ENCODE measurements around the gene OTC.

Gene OTC

DNA sequence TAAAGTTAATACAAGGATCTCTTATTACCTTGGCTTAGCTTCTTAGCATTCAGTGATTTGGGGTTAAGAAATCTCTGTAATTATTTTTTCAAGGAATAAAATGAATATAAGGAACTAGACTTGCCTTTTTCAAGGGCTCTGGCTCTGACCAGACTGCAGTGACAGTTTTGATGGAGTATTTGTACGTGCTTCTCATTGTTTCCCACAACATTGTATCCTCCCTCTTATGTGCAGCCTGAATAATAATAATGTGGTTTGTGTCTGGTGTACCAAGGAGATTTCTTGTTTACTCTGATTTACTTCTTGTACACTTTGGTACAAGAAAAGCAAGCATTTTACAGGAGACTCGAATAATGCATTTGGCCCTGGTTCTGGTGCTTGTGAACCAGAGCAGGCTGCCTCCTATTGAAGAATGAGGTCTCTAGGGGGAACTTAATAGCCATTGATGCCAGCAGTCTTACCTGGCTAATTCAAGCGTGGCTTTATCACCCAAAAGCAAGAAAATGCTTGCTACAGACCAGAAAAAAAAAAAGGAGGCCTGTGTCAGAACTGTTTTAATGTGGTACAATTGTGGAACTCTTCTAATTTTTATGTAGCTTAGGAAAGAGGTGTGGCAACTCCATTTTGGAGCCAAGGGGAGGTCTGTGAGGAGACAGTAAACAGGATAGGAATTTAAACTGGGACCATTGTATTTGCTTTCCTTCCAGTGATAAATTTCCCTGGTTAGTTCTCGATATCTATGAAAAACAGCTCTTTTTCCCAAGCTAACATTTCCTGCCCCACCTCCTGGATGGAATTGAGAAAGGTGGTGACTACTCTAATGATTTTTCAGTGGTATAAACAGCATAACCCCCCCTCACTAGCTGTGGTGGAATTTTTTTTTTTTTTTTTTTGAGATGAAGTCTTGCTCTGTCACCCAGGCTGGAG lies 5.6 kb downstream of the OTC start:
- no peak for DNase-seq (ENCODE audit: low read depth in 2 of 2)

DNA sequence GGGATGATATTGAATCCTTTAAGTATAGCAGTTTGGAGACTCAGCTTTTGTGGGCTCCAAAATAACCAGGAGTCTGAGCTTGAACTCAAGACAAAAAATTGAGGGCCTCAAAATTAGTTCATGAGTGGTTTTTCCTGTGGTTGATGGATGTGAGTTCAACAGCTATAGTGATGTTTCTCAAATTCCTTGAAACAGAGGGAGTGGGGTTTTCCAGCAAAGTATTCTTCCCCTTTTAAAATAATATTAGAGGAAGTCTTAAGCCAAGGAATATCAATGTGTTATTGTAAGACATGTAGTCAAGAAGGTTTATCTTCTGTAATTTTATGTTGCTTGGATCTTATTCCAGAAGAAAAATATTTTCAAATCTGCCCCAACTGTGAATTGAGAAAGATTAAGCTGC lies 10.6 kb downstream of the OTC start:
- DNase-seq (ENCODE audit: low read depth in 2 of 2): no peak

DNA sequence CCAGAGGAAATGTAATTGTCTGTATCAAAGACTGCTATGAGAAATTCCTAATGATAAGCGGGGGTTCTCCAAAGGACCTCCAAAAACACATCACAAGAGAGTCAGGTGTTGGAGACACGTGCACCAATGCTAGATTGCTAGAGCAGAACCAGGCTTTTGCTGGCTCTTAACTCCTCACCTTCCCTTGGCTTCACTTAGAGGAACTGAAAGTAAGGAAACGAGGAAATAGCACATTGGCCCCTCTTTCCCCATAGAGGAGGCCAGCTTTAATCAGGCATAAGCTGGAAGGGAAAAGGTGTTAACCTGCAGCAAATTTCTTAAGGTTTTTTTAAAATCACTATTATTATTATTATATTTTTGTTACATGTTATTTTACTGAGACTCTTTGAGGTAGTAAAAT lies 13.6 kb downstream of the OTC start:
- DNase-seq (ENCODE audit: low read depth in 2 of 2): no peak

DNA sequence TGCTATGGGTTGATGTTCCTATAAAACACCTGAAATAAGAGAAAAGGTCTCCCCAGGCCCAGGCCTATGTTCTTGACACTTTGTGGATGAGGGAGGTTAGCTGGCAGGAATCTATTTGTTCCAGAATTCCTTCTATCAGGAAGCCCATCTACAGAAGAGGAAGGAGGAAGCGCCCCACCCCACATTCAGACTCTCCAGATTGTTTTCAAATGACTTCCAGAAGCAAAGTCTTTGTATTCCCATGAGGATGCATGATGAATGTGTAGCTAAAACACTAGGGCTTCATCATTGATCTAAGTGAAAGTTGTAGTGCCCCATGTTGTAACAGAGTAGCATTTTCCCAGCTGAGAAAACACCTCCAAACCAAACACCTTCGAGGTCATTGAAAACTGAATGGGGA lies 16.4 kb downstream of the OTC start:
- DNase-seq (ENCODE audit: low read depth in 2 of 2): no peak

DNA sequence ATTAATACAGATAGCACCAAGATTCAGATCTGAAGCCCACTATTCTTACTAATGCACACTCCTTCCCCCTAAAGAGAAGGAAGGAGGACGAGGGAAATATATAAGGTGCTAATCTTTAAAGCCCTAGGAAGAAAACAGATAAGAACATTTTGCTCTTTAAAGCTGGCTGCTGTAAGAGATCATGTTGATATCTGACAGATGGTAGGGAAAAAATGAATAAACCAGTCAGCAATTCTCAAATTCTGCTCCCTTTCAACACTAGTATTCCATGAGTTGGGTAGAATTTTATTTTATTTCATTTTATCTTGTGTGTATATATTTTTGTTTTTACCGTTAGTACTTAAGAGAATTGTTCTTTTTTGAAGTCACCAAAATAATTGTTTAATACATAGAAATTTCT lies 19.2 kb downstream of the OTC start:
- DNase-seq (ENCODE audit: low read depth in 2 of 2): no peak

DNA sequence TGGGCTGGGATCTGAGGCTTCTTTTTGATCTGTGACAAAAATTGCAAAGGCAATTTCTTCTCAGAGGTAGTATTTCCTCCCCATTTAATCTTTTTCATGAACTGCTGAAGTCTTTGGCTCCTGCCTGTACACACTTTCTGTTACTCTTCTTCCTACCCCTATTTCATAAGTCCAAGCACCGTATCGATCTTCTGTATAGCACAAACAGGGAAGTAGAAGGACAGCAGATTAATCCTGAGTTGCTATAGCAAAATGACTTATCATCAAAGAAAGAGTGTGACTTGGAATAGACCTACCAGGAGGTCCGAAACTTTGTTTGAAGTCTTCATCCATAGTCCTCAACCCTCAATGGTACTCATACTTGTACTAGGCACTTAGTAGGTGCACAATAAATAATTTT lies 22.0 kb downstream of the OTC start:
- no peak for DNase-seq (ENCODE audit: low read depth in 2 of 2)

DNA sequence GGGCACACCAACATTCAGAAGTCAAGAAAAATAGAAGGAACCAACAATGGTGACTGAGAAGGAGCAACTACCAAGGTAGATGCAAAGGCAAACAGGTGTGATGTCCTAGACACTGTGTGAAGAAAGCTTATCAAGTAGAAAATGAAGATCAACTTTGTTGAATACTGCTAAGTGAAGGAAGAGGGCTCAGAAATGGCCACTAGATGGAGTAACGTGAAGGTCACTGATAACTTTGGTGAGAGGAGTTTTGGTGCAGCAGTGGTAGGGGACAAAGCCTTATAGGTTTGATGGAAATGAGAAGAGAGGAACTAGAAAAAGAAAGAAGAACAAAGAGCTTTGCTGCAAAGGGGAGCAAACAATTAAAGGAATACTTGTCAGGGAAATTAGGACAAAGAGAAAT lies 23.5 kb downstream of the OTC start:
- no peak for DNase-seq (ENCODE audit: low read depth in 2 of 2)

DNA sequence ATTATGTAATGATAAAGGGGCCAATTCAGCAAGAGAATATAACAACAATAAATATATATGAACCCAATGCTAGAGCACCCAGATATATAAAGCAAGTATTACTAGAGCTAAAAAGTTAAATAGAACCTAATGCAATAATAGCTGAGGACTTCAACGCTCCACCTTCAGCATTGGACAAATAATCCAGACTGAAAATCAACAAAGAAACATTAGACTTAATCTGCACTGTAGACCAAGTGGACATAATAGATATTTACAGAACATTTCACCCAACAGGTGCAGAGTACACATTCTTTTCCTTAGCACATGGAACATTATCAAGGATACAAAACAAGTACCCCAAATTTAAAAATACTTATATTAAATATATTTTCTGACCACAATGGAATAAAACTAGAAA lies 24.3 kb downstream of the OTC start:
- DNase-seq (ENCODE audit: low read depth in 2 of 2): no peak

DNA sequence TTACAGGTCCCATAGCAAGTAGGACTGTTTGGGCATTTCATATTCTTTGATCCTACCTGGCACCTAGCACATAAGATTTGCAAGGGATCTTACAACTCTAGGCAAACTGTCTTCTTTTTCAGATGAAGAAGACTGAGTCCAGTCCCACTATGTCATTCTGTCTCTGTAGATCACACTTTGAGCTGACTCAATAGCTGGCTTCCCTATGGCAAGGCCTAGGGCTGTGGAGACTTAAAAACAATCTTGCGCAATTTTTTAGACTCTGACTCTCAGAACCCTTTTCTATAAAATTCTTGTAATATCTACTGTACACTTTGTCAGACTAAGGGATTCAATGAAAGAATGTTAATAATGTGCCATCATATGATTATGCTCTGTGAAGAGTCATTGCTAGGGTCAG lies 26.7 kb downstream of the OTC start:
- DNase-seq (ENCODE audit: low read depth in 2 of 2): no peak

DNA sequence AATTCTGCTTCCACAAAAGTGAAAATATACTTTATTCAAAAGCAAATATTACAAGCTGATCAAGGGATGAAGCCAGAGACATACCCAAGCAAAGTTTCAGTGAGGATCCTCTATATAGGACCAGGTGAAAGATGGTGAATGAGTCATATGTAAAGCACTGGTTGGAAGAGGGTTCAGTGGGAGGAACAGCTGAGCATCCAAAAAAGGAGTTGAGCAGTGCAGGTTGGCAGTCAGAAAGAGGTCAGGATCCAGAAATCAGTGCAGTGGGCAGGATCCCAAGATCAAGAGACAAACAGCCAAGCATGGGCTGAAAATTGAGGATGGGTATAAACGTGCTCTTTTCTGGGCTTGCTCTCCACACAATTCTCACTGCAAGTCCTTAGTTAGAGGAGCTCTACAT lies 30.3 kb downstream of the OTC start:
- no peak for DNase-seq (ENCODE audit: low read depth in 2 of 2)

DNA sequence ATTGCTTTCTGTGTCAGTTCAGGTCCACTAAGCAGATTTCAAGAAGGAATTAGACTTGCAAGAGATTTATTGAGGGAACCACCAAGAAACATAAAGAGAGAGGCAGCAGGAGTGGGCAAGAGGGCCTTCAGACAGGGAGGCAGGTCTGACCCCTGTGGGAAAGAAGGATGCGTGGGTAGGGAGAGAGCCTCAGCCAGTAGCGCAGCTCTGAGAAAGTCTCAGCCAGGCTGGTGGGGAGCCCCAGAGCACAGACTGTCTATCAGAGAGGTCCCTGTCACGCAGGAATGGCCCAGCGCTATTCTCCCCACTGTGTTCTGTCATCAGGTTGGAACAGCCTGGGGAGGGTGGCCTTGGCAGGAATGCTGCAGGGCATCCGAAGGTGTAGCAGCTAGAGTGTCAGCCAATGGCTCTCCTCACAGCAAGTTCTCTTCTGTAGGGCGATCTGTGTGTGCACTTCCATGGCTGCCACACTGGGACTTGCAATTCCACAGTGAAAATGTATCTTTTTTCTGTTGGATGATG lies 48.0 kb downstream of the OTC start:
- no peak for DNase-seq (ENCODE audit: low read depth in 2 of 2)

DNA sequence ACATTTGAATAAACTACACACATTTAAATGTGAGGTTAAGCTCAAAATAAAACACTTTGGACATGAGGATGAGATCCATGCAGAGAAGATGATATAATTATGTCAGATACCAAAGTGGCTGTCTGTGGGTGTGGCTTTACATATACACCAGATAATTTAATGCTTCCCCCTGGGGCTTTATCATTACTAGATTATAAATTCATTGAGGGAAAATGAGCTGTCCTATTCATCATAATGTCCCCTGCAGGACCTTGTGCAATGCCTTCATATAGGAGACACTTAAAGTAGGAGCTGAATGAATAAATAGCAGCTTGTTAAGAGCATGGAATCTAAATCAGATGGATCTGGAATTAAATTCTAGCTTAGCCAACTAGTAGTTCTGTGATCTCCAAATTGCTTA lies 49.7 kb downstream of the OTC start:
- no peak for DNase-seq (ENCODE audit: low read depth in 2 of 2)

DNA sequence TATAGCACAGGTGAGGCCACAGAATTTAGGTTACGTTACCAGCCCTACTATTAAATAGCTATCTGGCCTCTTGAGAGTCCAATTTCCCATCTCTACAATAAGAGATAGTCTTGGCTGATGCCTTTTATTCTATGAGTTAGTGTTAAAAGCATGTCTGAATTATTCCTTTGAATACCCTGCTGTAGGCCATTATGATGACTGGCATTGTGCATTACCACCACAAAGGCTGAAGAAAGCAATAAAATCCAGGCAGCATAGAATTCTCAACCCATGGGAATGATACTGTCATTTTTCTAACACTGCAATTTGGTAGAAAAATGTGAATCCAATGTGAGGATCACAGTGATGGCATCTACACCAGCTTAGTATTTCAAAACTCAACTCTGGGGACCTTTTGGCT lies 51.4 kb downstream of the OTC start:
- DNase-seq (ENCODE audit: low read depth in 2 of 2): no peak

DNA sequence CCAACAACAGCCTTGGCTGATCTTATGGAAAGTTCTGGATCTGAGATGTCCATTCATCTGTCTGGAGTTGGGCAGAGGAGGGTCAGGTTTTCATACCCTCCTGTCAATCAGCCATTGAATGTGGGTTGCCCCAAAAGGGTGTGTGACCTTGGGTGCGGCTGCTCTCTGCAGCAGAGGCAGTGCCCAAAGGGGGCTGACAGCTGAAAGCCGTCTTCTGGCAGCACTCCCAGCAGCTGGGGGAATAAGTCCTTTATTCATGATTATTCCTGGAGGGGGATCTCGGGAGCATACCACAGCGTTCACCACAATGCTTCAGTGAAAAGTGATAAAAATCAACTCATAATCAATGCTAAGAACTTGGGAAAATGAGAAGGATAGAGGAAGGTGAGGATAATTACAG lies 54.7 kb downstream of the OTC start:
- no peak for DNase-seq (ENCODE audit: low read depth in 2 of 2)

DNA sequence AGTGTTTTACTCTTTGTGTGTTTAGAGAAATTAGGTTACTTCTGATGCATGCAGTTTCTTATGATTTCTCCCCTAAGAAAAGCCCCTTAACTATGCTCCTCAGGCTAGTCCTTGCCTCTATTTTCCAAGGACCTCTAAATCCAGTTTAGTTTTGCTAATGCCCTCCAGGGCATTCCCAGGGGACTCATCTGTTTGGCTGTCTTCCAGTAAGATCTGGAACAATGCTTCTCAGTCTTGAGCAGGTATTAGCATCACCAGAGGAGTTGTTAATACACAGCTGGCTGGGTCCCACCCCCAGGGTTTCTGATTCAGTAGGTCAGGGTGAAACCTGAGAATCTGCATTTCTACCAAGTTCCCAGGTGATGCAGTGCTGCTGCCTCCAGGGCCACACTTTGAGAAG lies 56.9 kb downstream of the OTC start:
- no peak for DNase-seq (ENCODE audit: low read depth in 2 of 2)

DNA sequence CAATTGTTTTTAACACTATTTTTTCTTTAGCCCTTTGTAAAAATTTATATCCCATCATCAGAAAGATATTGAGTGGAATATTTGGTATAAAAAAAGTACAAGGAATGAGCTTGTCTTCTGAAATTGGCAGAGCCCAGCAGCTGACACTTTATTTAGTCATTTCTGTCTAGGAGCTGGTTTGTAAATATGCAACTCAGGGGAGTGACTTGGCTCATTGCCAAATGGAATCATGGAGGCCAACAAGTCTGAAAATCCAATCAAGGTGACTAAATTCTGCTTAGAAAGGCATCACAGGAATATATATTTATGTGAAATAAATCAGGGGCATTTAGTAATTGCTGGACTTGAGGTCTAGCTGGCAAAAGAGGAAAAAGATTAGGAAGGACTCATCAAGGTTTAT lies 74.4 kb downstream of the OTC start:
- DNase-seq (ENCODE audit: low read depth in 2 of 2): no peak

DNA sequence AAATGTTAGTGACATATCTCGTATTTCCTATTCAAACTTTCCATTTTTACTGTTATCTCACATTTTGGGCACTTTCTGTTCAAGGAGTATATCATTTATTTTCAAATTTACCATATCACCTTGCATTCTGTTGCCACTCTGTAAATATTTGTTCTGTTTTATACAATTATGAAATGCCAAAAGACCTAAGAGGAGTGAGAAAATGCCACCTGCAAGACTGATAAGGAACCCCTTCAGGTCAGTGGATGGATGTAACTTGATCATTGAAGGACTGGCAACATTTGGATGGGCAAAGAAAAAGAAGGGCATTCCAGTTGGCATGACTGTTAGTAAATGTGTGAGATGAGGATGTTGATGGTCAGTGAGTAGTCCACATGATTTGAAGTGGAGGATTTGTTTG lies 79.1 kb downstream of the OTC start:
- DNase-seq (ENCODE audit: low read depth in 2 of 2): no peak

DNA sequence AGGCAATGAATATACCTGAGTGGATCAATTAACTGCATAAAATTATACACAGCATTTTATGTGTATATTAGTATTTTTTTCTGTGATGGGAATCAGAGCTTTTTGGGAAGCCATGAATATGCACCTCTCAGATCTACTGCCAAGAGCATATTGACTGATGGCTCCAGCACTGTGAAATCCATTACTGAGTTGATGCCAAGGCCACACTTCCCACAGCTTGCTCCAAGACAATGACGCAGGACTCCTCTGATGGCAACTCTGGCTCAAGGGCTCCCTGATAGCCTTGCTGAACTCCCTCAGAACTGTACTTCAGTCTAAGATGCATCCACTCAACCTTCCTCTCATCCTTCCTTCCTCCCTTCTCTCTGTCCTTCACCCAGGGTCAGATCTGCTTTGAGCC lies 82.7 kb downstream of the OTC start:
- DNase-seq (ENCODE audit: low read depth in 2 of 2): no peak

DNA sequence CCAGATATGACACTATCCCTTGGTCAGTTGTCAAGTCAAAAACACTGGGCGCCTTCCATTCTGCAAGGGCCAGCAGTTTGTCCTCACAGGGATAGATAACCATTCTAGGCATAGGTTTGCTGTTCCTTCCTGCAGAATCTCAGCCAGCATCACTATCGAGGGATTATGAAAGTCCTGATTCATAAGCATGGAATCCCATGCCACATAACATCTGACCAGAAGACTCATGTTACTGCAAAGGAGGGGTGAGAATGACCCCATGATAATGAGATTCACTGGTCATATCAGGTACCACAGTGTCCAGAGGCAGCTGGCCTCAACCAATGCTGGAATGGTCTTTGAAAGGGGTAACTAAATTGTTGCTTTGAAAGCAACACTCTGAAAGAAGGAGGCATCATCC lies 84.7 kb downstream of the OTC start:
- no peak for DNase-seq (ENCODE audit: low read depth in 2 of 2)

DNA sequence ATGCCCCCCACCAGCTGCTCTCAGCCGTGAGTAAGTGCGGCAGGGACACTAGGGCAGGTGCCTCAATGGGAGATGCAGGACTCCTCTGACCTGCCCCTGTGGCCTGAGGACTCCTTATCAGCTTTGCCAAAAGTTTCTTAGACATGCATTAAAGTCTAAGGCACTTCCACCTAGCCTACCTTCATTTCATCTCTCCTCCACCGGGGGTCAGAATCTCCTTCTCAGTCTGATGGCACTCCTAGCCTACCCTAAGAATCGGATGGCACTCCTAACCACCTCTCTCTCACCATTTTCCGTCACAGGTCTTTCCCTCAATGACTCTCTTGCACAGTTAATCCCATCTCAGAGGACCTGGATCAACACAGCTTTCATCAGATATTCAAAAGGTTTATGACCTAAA lies 85.9 kb downstream of the OTC start:
- DNase-seq (ENCODE audit: low read depth in 2 of 2): no peak

DNA sequence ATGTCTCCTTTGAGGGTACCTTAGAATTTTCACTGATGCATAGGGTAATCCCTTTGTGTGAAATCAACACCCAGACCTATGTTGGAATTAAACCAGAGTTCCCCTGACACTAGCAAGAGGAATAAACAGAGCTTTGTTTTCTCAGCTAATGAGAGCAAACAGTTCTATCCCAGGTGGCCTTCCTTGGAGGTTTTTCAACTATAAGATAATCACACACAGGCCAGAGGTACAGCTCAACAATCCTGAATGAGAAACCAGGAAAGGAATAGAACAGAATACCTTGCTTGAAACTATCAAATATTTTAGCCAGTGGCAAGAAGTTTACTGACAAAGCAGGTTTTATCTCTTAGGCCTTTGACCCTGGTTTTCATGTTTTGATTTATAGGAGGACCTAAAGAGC lies 100.2 kb downstream of the OTC start:
- DNase-seq (ENCODE audit: low read depth in 2 of 2): no peak

DNA sequence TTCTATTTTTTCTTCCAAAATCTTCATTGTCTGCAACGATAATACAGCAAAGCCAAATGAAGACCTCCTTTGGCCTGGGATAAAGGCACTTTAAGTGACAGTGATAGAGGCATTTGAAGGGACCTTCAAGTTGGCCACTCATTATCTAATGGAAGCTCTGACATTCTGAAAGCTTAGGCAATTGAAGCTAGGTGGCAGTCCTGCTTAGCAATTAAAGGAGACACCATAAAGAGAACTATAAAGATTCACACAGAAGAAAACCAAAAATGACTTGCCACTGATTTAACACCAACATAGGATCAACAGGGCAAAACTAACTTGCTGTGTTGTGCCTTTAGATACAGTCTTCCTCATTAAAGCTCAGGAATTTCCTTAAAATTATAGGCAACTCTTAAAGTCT lies 105.7 kb downstream of the OTC start:
- no peak for DNase-seq (ENCODE audit: low read depth in 2 of 2)

DNA sequence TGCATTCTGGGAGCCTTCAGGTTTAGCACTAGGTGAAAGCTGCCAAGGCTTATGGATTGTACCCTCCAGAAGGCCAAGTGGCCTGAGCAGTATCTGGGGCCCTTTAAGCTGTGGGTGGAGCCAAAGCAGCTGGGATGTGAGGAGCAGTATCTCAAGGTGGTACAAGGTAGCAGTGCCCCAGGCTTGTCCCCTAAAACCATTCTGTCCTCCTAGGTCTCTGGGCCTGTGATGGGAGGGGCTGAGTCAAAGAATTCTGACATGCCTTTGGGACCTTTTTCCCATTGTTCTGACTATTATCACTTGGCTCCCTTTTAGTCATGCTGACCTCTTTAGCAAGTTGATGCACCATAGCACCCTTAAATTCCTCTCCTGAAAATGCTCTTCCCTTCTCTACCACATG lies 109.9 kb downstream of the OTC start:
- DNase-seq (ENCODE audit: low read depth in 2 of 2): no peak

DNA sequence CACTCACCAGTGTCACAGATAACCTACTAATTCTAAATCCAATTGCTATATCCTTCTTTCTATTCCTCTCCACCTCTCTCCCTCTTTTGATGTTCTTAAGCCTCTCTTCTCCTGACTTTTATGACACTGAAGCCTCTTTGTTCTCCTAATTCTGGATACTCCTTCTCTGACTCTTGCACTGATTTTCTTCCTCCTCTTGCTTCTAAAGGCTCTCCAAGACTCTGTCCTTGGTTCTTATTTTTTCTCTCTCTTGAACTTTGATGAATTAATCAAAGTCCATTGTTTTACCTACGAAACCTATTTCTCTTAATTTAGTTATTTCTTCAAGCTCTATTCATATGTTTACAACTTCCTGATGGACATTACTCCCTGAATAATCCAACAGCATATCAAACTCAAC lies 113.3 kb downstream of the OTC start:
- no peak for DNase-seq (ENCODE audit: low read depth in 2 of 2)
